ENCODE results near the gene SH3GLB1.

The SH3GLB1 gene

GRCh38 chr1:86714561-86715244, 10.3 kb downstream of the SH3GLB1 start:
- DNase-seq (ENCODE audit: low read depth, low spot score): no peak
- CTCF ChIA-PET: interaction anchor here (0.9 to 8.9 kb wide), 3 partner anchors 10 to 16 kb away, joined by 3 to 138 read pairs (median 3); partner anchors contain the start of gene SH3GLB1
- POLR2A ChIA-PET: no interaction called here
- no peak for TF ChIP-seq CTCF (IDR thresholded peaks at IDR 0.05; ENCODE audit: insufficient read depth, low read length, missing control alignments)
- no peak overlapping the region for H3K4me3 ChIP-seq (ENCODE audit: low read depth, low read length)

GRCh38 chr1:86718786-86719185, 14.4 kb downstream of the SH3GLB1 start:
- ChIA-PET POLR2A (no interaction called here), CTCF (interaction anchor here (1.0 to 8.9 kb wide), 2 partner anchors 10 to 14 kb away, joined by 3 to 138 read pairs; partner anchors contain the start of gene SH3GLB1)
- no peak for DNase-seq (ENCODE audit: low read depth, low spot score)
- TF ChIP-seq CTCF (IDR thresholded peaks at IDR 0.05; ENCODE audit: insufficient read depth, low read length, missing control alignments): no peak
- no peak overlapping the region for H3K4me3 ChIP-seq (ENCODE audit: low read depth, low read length)

- POLR2A ChIA-PET: no interaction called here
- no peak for TF ChIP-seq CTCF (IDR thresholded peaks at IDR 0.05; ENCODE audit: insufficient read depth, low read length, missing control alignments)
- no peak overlapping the region for H3K4me3 ChIP-seq (ENCODE audit: low read depth, low read length)
- CTCF ChIA-PET: interaction anchor here (1.0 to 1.3 kb wide), 2 partner anchors 16 to 22 kb away, joined by 3 to 4 read pairs; no protein-coding TSS in a partner anchor
- DNase-seq (ENCODE audit: low read depth, low spot score): no peak
These were observed 27.0 kb downstream of the SH3GLB1 start for GRCh38 chr1:86731416-86731815.

GRCh38 chr1:86733340-86733739, 29.0 kb downstream of the SH3GLB1 start:
- CTCF ChIA-PET: interaction anchor here (1.6 kb wide), 2 partner anchors 8 to 10 kb away, joined by 4 to 6 read pairs; no protein-coding TSS in a partner anchor
- POLR2A ChIA-PET: no interaction called here

DNA sequence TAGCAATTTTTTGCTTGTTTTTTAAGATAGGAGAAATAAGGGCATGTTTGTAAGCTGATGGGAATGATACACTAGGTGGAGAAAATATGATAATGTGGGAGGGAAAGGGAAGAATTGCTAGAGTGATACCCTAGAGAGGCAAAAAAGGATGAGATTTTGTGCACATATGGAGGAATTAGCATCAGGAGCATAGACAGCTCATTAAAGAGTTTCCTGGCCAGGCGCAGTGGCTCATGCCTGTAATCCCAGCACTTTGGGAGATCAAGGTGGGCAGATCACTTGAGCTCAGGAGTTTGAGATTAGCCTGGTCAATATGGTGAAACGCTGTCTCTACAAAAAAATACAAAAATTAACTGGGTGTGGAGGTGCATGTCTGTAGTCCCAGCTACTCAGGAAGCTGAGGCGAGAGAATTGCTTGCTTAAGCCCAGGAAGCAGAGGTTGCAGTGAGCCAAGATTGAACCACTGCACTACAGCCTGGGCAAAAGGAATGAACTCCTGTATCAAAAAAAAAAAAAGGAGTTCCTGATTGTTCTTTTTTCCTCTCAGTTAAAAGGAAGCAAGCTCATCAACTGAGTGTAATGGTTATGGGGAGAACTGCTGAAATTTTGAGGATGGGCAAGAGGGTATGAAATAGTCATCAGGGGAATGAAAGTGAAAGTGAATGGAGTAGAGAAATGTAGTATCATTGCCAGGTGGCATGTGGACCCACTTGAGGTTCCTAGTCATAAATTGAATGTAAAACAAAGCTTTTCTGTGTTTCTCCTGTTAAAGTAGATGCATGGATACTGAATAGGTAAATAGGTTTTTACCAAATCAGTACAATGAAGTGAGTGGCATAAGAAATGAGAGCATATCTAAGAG, 35.5 kb downstream of the SH3GLB1 start:
- CTCF ChIA-PET: interaction anchor here (0.9 to 1.5 kb wide), 3 partner anchors 19 to 35 kb away, joined by 3 to 5 read pairs (median 3); partner anchors contain the start of gene SH3GLB1
- no peak for DNase-seq (ENCODE audit: low read depth, low spot score)
- H3K4me3 ChIP-seq (ENCODE audit: low read depth, low read length): no peak overlapping the region
- no peak for TF ChIP-seq CTCF (IDR thresholded peaks at IDR 0.05; ENCODE audit: insufficient read depth, low read length, missing control alignments)
- POLR2A ChIA-PET: interaction anchor here (1.0 kb wide), 1 partner anchor 35 kb away, joined by 4 read pairs; no protein-coding TSS in a partner anchor

More at GRCh38 chr1:86733340-86733739, 29.0 kb downstream of the SH3GLB1 start:
- H3K4me3 ChIP-seq (ENCODE audit: low read depth, low read length): no peak overlapping the region
- no peak for TF ChIP-seq CTCF (IDR thresholded peaks at IDR 0.05; ENCODE audit: insufficient read depth, low read length, missing control alignments)
- DNase-seq (ENCODE audit: low read depth, low spot score): no peak
